Measurements from ENCODE around the gene SLCO6A1. TPM values are rescaled to one million over a fixed set of nuclear protein-coding genes. Genes with fewer than 3 reads are reported as not detected.

Gene SLCO6A1
- total RNA-seq, 2 experiments from 2014 or later: not detected

GRCh38 chr5:102375876-102376275 lies 122.9 kb downstream of the SLCO6A1 start:
- BruUV-seq (replicated peaks): no TSS peak
- Histone ChIP-seq H3K4me3 (ENCODE audit: low read depth, low read length, poor library complexity, severe bottlenecking) (no peak overlapping the region), H2AFZ (ENCODE audit: low read length) (no peak overlapping the region), H4K20me1 (ENCODE audit: insufficient read depth, low read length) (no peaks in the 10 kb centered on the region), H3K9me3 (ENCODE audit: low read length) (no peaks in the 10 kb centered on the region), H3K27ac (ENCODE audit: low read depth, low read length, poor library complexity, severe bottlenecking) (no peak overlapping the region), H3K9me2 (ENCODE audit: insufficient read depth, low read length) (no peaks in the 10 kb centered on the region), H3K79me2 (ENCODE audit: insufficient read depth, low read depth, low read length) (no peaks in the 10 kb centered on the region), H3K4me2 (ENCODE audit: low read length) (no peak overlapping the region), H3K36me3 (ENCODE audit: insufficient read depth, low read length) (no peaks in the 10 kb centered on the region), H3K4me1 (ENCODE audit: insufficient read depth, low read length, poor library complexity, severe bottlenecking) (no peaks in the 10 kb centered on the region)
- ChIA-PET CTCF (ENCODE audit: unreplicated experiment) (no interaction called here), POLR2A (interaction anchor here (0.7 kb wide), 1 partner anchor 1282 kb away, joined by 3 read pairs; no protein-coding TSS in a partner anchor)
- DNase-seq (ENCODE audit: low spot score): no peak
- TF ChIP-seq EZH2phosphoT487 (IDR thresholded peaks at IDR 0.05; ENCODE audit: borderline replicate concordance, low read depth, low read length) (no peak), CTCF (conservative IDR thresholded peaks at IDR 0.05; ENCODE audit: low read length) (no peak)
- intact Hi-C loops (cut with micrococcal nuclease; ENCODE audit: unreplicated experiment): no loop called here

- CTCF ChIA-PET (ENCODE audit: unreplicated experiment): no interaction called here
- H3K9me3 ChIP-seq (ENCODE audit: low read length): no peaks in the 10 kb centered on the region
- POLR2A ChIA-PET: interaction anchor here (0.7 kb wide), 1 partner anchor 1283 kb away, joined by 3 read pairs; no protein-coding TSS in a partner anchor
- no peaks in the 10 kb centered on the region for H3K4me1 ChIP-seq (ENCODE audit: insufficient read depth, low read length, poor library complexity, severe bottlenecking)
- DNase-seq (ENCODE audit: low spot score): no peak
- no peaks in the 10 kb centered on the region for H3K9me2 ChIP-seq (ENCODE audit: insufficient read depth, low read length)
- no peak overlapping the region for H3K4me3 ChIP-seq (ENCODE audit: low read depth, low read length, poor library complexity, severe bottlenecking)
- no peak overlapping the region for H3K27ac ChIP-seq (ENCODE audit: low read depth, low read length, poor library complexity, severe bottlenecking)
- no peak overlapping the region for H3K4me2 ChIP-seq (ENCODE audit: low read length)
- intact Hi-C loops (cut with micrococcal nuclease; ENCODE audit: unreplicated experiment): no loop called here
- no peak overlapping the region for H2AFZ ChIP-seq (ENCODE audit: low read length)
- no peaks in the 10 kb centered on the region for H4K20me1 ChIP-seq (ENCODE audit: insufficient read depth, low read length)
- H3K79me2 ChIP-seq (ENCODE audit: insufficient read depth, low read depth, low read length): no peaks in the 10 kb centered on the region
- no TSS peak for BruUV-seq (replicated peaks)
- TF ChIP-seq EZH2phosphoT487 (IDR thresholded peaks at IDR 0.05; ENCODE audit: borderline replicate concordance, low read depth, low read length) (no peak), CTCF (conservative IDR thresholded peaks at IDR 0.05; ENCODE audit: low read length) (no peak)
- no peaks in the 10 kb centered on the region for H3K36me3 ChIP-seq (ENCODE audit: insufficient read depth, low read length)
These were observed 123.5 kb downstream of the SLCO6A1 start for GRCh38 chr5:102375272-102375671.

GRCh38 chr5:102368392-102368791 lies 130.4 kb downstream of the SLCO6A1 start:
- no peak overlapping the region for H3K4me2 ChIP-seq (ENCODE audit: low read length)
- H2AFZ ChIP-seq (ENCODE audit: low read length): no peak overlapping the region
- H4K20me1 ChIP-seq (ENCODE audit: insufficient read depth, low read length): no peaks in the 10 kb centered on the region
- no TSS peak for BruUV-seq (replicated peaks)
- no peak for DNase-seq (ENCODE audit: low spot score)
- H3K36me3 ChIP-seq (ENCODE audit: insufficient read depth, low read length): no peaks in the 10 kb centered on the region
- H3K9me3 ChIP-seq (ENCODE audit: low read length): no peaks in the 10 kb centered on the region
- H3K9me2 ChIP-seq (ENCODE audit: insufficient read depth, low read length): no peaks in the 10 kb centered on the region
- CTCF ChIA-PET (ENCODE audit: unreplicated experiment): no interaction called here
- no peak overlapping the region for H3K4me3 ChIP-seq (ENCODE audit: low read depth, low read length, poor library complexity, severe bottlenecking)
- TF ChIP-seq EZH2phosphoT487 (IDR thresholded peaks at IDR 0.05; ENCODE audit: borderline replicate concordance, low read depth, low read length) (no peak), CTCF (conservative IDR thresholded peaks at IDR 0.05; ENCODE audit: low read length) (no peak)
- no peak overlapping the region for H3K27ac ChIP-seq (ENCODE audit: low read depth, low read length, poor library complexity, severe bottlenecking)
- H3K4me1 ChIP-seq (ENCODE audit: insufficient read depth, low read length, poor library complexity, severe bottlenecking): no peaks in the 10 kb centered on the region
- intact Hi-C loops (cut with micrococcal nuclease; ENCODE audit: unreplicated experiment): no loop called here
- H3K79me2 ChIP-seq (ENCODE audit: insufficient read depth, low read depth, low read length): no peaks in the 10 kb centered on the region
- POLR2A ChIA-PET: no interaction called here

All from OCI-LY7 (cell line).